ENCODE data around the gene CORIN. TPM values are rescaled to one million over a fixed set of nuclear protein-coding genes. Genes with fewer than 3 reads are reported as not detected.

The CORIN gene
- total RNA-seq, 2 experiments from 2014 or later: 0.56 TPM; not detected in 1

DNA sequence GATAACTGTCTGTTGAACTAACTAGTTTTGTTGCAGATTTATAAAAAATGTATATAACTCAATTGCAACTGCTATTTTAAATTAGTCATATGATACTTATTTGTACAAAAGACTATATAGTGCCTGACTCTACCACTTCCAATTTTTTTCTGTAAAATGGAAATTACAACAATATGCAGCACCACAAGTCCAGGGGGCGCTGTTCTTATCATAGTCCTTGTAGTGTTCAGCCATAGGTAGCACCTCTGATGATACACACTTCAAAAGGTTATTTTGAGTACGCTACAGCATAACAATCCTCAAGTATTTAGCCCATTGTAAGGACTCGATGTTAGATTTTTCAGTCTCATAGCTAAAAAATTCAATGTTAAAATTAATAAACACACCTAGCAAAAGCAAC, 174.9 kb downstream of the CORIN start:
- Mint-ChIP-seq H3K27ac (no peak overlapping the region), H3K9me3 (no peaks in the 10 kb centered on the region), H3K27me3 (peaks cover 4% of the 10 kb centered on the region), H3K36me3 (no peaks in the 10 kb centered on the region), H3K4me3 (no peak overlapping the region), H3K4me1 (ENCODE audit: low read depth) (no peaks in the 10 kb centered on the region)
- intact Hi-C loops (cut with micrococcal nuclease): no loop called here
- ChIA-PET POLR2A (no interaction called here), CTCF (interaction anchor here (0.6 to 1.7 kb wide), 3 partner anchors 218 to 277 kb away, joined by 3 to 6 read pairs (median 3); no protein-coding TSS in a partner anchor)
- DNase-seq: peak; percentile 47

DNA sequence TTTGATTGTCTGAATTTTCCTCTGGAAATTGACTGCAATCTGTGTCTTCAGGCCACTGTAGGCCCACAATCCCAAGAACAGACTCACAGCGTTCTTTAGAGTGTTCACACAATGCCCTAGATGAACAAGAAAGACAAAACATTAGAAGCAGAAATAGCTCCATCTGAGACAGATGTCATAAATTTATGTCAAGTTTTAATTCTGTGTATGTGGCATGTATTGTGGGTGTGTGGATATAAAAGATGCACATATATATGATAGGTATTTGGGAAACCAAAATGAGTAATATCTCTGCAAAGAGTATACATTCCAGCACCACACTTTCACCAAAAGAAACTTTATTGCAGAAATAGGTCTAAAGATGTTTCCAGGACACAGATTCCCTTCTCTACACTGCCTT, 176.1 kb downstream of the CORIN start:
- no peak for DNase-seq
- CTCF ChIA-PET: interaction anchor here (0.7 to 1.2 kb wide), 2 partner anchors 12 to 273 kb away, joined by 3 read pairs; no protein-coding TSS in a partner anchor
- intact Hi-C loops (cut with micrococcal nuclease): no loop called here
- H3K27ac Mint-ChIP-seq: no peak overlapping the region
- no peaks in the 10 kb centered on the region for H3K9me3 Mint-ChIP-seq
- peaks cover 4% of the 10 kb centered on the region for H3K27me3 Mint-ChIP-seq
- H3K4me1 Mint-ChIP-seq (ENCODE audit: low read depth): no peaks in the 10 kb centered on the region
- POLR2A ChIA-PET: no interaction called here
- no peaks in the 10 kb centered on the region for H3K36me3 Mint-ChIP-seq
- H3K4me3 Mint-ChIP-seq: no peak overlapping the region

DNA sequence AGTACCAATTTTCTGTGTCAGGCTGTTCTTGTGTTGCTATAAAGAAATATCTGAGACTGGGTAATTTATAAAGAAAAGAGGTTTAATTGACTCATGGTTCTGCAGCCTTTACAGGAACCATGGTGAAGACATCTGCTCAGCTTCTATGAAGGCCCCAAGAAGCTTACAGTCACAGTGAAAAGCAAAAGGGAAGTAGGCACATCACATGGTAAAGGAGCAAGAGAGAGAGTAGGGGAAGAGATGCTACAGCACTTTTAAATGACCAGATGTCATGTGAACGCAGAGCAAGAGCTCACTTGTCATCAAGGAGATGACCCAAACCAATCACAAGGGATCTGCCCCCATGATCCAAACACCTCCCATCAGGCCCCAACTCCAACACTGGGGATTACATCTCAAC, 178.5 kb downstream of the CORIN start:
- Mint-ChIP-seq H3K36me3 (no peaks in the 10 kb centered on the region), H3K27ac (no peak overlapping the region), H3K4me3 (no peak overlapping the region), H3K27me3 (peaks cover 3% of the 10 kb centered on the region), H3K9me3 (no peaks in the 10 kb centered on the region), H3K4me1 (ENCODE audit: low read depth) (no peaks in the 10 kb centered on the region)
- intact Hi-C loops (cut with micrococcal nuclease): no loop called here
- POLR2A ChIA-PET: no interaction called here
- CTCF ChIA-PET: interaction anchor here (0.7 to 1.2 kb wide), 2 partner anchors 27 to 275 kb away, joined by 3 to 5 read pairs; no protein-coding TSS in a partner anchor
- DNase-seq: no peak

DNA sequence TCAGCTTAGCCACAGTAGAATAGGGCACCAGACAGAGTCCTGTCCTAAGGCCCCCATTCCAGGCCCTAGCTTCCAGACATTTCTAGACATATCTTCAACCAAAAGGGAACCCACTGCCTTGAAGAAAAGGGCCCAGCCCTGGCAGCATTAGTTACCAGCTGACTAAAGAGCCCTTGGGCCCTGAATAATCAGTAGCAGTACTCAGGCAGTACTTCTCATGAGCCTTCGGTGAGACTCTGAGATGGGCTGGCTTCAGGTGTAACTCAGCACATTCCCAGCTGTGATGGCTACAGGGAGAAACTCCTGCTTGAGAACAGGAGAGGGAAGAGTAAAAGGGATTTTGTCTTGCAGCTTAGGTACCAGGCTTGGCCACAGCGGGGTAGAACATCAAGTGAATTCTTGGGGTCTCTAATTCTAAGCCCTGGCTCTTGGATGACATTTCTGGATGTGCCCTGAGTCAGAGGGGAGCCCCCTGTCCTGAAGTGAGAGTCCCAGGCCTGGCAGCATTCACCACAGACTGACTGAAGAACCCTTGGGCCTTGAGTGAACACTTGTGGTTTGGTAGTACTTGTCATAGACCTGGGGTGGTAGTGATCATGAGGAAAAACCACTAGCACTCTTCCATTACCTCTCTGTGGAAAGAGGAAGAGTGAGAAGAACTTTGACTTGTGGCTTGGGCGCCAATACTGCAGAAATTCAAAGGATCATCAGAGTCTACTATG, 182.7 kb downstream of the CORIN start:
- ChIA-PET CTCF (no interaction called here), POLR2A (no interaction called here)
- peaks cover 3% of the 10 kb centered on the region for H3K27me3 Mint-ChIP-seq
- H3K9me3 Mint-ChIP-seq: no peaks in the 10 kb centered on the region
- H3K4me3 Mint-ChIP-seq: no peak overlapping the region
- intact Hi-C loops (cut with micrococcal nuclease): no loop called here
- no peak for DNase-seq
- H3K4me1 Mint-ChIP-seq (ENCODE audit: low read depth): no peaks in the 10 kb centered on the region
- no peaks in the 10 kb centered on the region for H3K36me3 Mint-ChIP-seq
- H3K27ac Mint-ChIP-seq: no peak overlapping the region

DNA sequence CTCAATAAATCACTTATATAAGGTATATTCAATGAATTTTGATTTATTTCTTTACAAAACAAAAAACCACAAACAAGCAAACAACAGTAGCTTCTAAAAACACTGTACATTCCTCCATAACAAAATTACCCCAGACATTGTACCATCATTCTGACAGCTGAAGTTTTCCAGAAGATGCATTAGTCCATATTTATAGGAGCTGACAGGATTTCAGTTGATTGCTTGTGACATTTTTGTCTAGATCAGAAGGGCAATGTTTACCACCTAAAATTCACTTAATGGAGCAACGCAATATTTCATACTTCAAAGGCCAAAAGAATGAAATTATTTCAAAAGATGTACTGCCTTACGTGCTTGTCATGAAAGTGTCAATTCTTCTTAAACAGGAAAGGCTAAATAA, 185.8 kb downstream of the CORIN start:
- Mint-ChIP-seq H3K27ac (no peak overlapping the region), H3K27me3 (peaks cover 1% of the 10 kb centered on the region), H3K9me3 (no peaks in the 10 kb centered on the region), H3K36me3 (no peaks in the 10 kb centered on the region), H3K4me3 (no peak overlapping the region), H3K4me1 (ENCODE audit: low read depth) (no peaks in the 10 kb centered on the region)
- ChIA-PET CTCF (no interaction called here), POLR2A (no interaction called here)
- DNase-seq: no peak
- intact Hi-C loops (cut with micrococcal nuclease): no loop called here

DNA sequence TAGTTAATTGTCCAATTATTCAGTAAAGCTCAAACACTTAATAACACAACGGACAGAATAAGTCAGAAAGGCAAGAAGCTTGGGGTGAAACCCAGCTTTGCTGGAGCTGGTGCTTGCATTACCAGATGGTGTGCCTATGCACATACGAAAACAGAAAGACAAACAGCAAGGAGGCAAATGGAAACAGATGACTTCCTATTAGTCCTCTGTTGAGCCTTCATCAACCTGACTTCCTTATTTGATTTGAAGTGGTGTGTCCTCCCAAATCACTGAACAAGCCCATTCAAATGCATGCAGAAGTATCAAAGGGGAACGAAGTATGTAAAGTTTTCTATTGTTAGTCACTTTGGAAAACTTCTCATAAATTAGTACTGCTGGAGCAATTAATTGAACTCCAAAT, 186.6 kb downstream of the CORIN start:
- no peaks in the 10 kb centered on the region for H3K9me3 Mint-ChIP-seq
- H3K4me1 Mint-ChIP-seq (ENCODE audit: low read depth): no peaks in the 10 kb centered on the region
- ChIA-PET POLR2A (no interaction called here), CTCF (no interaction called here)
- H3K4me3 Mint-ChIP-seq: no peak overlapping the region
- DNase-seq: no peak
- H3K36me3 Mint-ChIP-seq: no peaks in the 10 kb centered on the region
- intact Hi-C loops (cut with micrococcal nuclease): no loop called here
- H3K27ac Mint-ChIP-seq: no peak overlapping the region
- H3K27me3 Mint-ChIP-seq: peaks cover 1% of the 10 kb centered on the region

DNA sequence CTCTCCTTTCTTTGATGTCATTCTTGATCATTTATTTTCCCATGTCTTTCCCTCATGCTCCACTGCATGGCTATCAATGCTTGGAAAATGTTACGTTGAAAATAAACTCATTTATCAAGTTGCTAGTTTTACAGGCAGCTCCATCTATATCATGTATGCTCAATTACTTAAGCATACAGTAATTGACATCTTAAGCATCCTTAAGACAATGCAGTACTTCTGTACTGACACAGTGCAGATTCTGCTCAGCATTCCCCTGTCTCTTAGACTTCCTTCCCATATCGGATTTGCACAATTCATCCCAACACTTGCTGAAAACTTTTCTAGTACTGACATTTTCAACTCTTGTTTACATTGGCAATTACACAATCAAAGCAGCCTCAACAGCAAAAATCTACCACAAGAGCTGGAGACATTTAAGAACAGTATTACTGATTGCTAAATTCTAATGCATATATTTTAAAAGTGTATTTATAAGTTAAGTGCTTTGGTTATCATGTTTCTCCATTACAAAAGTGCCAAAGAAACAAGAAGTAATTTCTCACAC, 187.2 kb downstream of the CORIN start:
- Mint-ChIP-seq H3K27me3 (peaks cover 1% of the 10 kb centered on the region), H3K36me3 (no peaks in the 10 kb centered on the region), H3K4me3 (no peak overlapping the region), H3K27ac (no peak overlapping the region), H3K4me1 (ENCODE audit: low read depth) (no peaks in the 10 kb centered on the region), H3K9me3 (no peaks in the 10 kb centered on the region)
- intact Hi-C loops (cut with micrococcal nuclease): no loop called here
- ChIA-PET POLR2A (no interaction called here), CTCF (interaction anchor here (1.0 kb wide), 1 partner anchor 12 kb away, joined by 3 read pairs; no protein-coding TSS in a partner anchor)
- no peak for DNase-seq

DNA sequence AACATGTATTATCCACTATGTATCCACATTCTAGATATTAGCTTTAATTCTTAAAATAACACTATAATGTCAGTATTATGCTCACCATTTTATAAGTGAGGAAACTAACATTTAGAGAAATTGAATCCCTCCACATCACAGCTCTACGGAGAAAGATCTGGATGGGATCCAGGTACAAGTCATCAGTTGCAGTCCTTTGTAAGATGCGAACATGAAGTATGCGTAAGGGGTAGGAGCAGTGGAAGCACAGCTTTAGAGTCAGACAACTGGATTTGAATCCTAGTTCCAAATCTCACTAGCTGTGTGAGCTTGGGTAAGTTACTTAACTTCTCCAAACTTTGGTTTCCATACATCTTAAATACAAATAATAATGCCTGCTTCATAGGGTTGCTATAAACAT, 190.3 kb downstream of the CORIN start:
- H3K9me3 Mint-ChIP-seq: no peaks in the 10 kb centered on the region
- DNase-seq: no peak
- H3K4me3 Mint-ChIP-seq: no peak overlapping the region
- intact Hi-C loops (cut with micrococcal nuclease): no loop called here
- no peaks in the 10 kb centered on the region for H3K36me3 Mint-ChIP-seq
- ChIA-PET POLR2A (no interaction called here), CTCF (interaction anchor here (1.0 kb wide), 1 partner anchor 17 kb away, joined by 3 read pairs; no protein-coding TSS in a partner anchor)
- no peak overlapping the region for H3K27ac Mint-ChIP-seq
- H3K4me1 Mint-ChIP-seq (ENCODE audit: low read depth): no peaks in the 10 kb centered on the region
- peaks cover 7% of the 10 kb centered on the region for H3K27me3 Mint-ChIP-seq

DNA sequence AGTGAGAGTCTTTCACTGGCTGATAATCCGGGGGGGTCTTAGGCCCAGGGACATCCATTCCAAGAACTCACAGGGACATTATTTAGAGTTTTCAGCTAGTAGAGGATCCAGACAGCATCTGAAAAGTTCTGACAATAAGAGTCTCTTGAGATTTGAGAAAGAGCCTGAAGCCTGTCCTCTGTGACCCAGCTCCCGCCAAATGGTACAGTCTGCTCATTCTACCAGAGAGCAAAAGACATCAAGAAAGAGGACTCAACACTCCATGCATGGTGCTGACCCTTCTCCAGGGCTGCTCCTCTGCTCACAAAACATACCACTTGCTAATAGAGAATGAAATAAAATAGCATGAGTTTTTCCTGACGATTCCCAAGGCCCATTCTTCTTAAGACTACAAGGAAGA, 190.8 kb downstream of the CORIN start:
- no peak for DNase-seq
- no peaks in the 10 kb centered on the region for H3K9me3 Mint-ChIP-seq
- no peak overlapping the region for H3K4me3 Mint-ChIP-seq
- no peaks in the 10 kb centered on the region for H3K4me1 Mint-ChIP-seq (ENCODE audit: low read depth)
- peaks cover 7% of the 10 kb centered on the region for H3K27me3 Mint-ChIP-seq
- CTCF ChIA-PET: interaction anchor here (1.0 kb wide), 1 partner anchor 18 kb away, joined by 3 read pairs; no protein-coding TSS in a partner anchor
- intact Hi-C loops (cut with micrococcal nuclease): no loop called here
- H3K36me3 Mint-ChIP-seq: no peaks in the 10 kb centered on the region
- no peak overlapping the region for H3K27ac Mint-ChIP-seq
- POLR2A ChIA-PET: no interaction called here

DNA sequence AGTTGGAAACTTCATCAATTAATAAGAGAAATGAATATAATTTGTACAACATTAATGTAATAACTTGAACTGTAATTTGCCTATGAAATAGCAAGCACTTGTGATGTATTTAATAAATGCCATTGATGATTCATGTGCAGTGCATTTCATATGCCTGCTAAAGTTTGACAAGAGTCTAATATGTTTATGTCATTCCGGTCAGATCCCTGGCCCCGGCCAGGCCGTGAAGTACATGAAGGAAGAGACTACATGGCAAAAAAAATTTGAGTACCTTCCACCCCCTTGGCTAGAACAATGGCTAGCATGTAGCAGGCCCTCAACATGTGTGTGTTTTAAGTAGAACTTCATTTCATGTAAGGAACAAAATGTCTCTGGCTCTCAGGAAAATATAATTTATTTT, 191.5 kb downstream of the CORIN start:
- Mint-ChIP-seq H3K4me3 (no peak overlapping the region), H3K27me3 (peaks cover 8% of the 10 kb centered on the region), H3K27ac (no peak overlapping the region), H3K9me3 (no peaks in the 10 kb centered on the region), H3K36me3 (no peaks in the 10 kb centered on the region), H3K4me1 (ENCODE audit: low read depth) (no peaks in the 10 kb centered on the region)
- ChIA-PET POLR2A (no interaction called here), CTCF (no interaction called here)
- intact Hi-C loops (cut with micrococcal nuclease): no loop called here
- no peak for DNase-seq

DNA sequence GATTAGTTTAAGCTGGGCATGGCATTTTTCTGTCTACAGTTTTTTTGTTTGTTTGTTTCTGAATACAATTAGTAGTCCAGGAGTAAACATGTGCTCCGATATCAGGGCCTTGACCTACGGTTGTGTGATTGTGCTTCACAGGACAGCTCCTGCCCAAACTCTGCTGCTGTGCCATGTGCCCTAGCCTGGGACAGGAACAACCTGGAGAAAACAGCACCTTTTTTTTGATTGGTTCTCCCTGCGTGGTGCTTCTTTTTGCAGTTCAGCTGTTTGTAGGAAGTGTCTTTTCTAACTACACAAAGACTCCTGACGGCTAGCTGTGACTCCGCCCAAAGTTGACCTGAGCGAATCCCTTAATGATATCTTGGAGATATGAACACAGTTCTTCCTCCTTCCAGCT, 194.0 kb downstream of the CORIN start:
- Mint-ChIP-seq H3K4me1 (ENCODE audit: low read depth) (no peaks in the 10 kb centered on the region), H3K27me3 (peaks cover 11% of the 10 kb centered on the region), H3K4me3 (no peak overlapping the region), H3K27ac (no peak overlapping the region), H3K9me3 (no peaks in the 10 kb centered on the region), H3K36me3 (no peaks in the 10 kb centered on the region)
- intact Hi-C loops (cut with micrococcal nuclease): no loop called here
- DNase-seq: no peak
- ChIA-PET CTCF (no interaction called here), POLR2A (no interaction called here)

DNA sequence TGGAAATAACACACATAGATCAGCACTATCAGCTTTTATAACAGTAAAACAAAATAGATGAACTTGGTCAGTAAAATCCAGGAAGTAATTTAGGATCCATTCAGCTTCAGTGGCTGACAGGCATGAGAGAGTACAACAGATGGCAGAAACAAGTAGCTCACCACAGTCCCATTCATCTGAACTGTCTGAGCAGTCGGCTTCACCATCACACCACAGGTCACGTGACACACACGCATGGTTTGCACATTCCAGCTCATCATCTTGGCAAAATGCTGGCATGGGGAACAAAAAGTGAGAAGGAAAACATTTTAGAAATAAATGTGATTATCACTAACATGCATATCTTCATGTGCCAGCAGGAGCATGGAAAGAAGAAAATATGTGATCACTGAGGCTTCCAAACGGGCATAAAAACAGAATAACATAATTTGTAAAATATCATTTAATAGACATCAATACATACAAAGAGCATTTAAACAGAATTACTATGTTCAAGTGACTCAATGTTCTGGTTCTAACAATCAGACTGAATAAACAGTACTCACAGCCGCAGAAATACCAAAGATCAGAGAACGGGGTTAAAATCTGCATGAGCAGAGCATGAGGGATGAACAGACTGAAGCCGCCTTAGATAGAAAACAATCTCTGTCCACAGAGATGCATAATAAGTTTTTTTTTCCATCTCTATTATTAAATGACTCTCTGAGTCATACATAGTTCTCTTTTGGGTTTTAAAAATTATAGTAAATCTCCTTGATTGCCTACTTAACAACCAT, 194.7 kb downstream of the CORIN start:
- CTCF ChIA-PET: no interaction called here
- intact Hi-C loops (cut with micrococcal nuclease): no loop called here
- POLR2A ChIA-PET: no interaction called here
- no peaks in the 10 kb centered on the region for H3K4me1 Mint-ChIP-seq (ENCODE audit: low read depth)
- peaks cover 11% of the 10 kb centered on the region for H3K27me3 Mint-ChIP-seq
- H3K9me3 Mint-ChIP-seq: no peaks in the 10 kb centered on the region
- no peak overlapping the region for H3K4me3 Mint-ChIP-seq
- H3K27ac Mint-ChIP-seq: no peak overlapping the region
- H3K36me3 Mint-ChIP-seq: no peaks in the 10 kb centered on the region
- no peak for DNase-seq

Measured in activated CD4-positive, alpha-beta memory T cell treated with anti-CD3 and anti-CD28 coated beads for 36 hours (primary cell).